ENCODE data around the gene RASAL3. TPM values are rescaled to one million over a fixed set of nuclear protein-coding genes. Genes with fewer than 3 reads are reported as not detected.

RASAL3 gene
- total RNA-seq, 1 experiment from 2014 or later = 1.1 TPM

GRCh38 chr19:15479391-15480345 lies 15.3 kb upstream of the RASAL3 start, which contains the start of gene PGLYRP2:
Gene PGLYRP2 (minus strand): TSS chr19:15479501. CDS start chr19:15479371, 130 bp downstream.
- DNase-seq (ENCODE audit: low spot score) = peak; percentile 47
- TF ChIP-seq CTCF (conservative IDR thresholded peaks at IDR 0.05; ENCODE audit: low read depth, low read length) = peak; percentile 52
- TF ChIP-seq EZH2 (IDR thresholded peaks at IDR 0.05; ENCODE audit: borderline replicate concordance, low read depth, low read length, poor library complexity, severe bottlenecking) = no peak
- no peak within 1 kb of the TSS for H3K4me3 ChIP-seq (ENCODE audit: low read depth, low read length, poor library complexity, severe bottlenecking)
- no peaks in the 10 kb centered on the region for H3K36me3 ChIP-seq (ENCODE audit: insufficient read depth, low read length, poor library complexity, severe bottlenecking)
- intact Hi-C loops (cut with micrococcal nuclease; ENCODE audit: unreplicated experiment) = no loop called here
- CTCF ChIA-PET = no interaction called here
- peak within 1 kb of the TSS; percentile 34 for H3K27ac ChIP-seq (ENCODE audit: low read depth, low read length, poor library complexity, severe bottlenecking)
- POLR2A ChIA-PET (ENCODE audit: low non-redundant PET) = no interaction called here
- no peaks in the 10 kb centered on the region for H3K9me3 ChIP-seq (ENCODE audit: low read depth, low read length, poor library complexity, severe bottlenecking)
- BruUV-seq (replicated peaks) = no TSS peak
- no peaks in the 10 kb centered on the region for H3K27me3 ChIP-seq (replicated peaks; ENCODE audit: insufficient read depth, low read depth, low read length, poor library complexity)
- H3K4me1 ChIP-seq (ENCODE audit: insufficient read depth, low read length, poor library complexity, severe bottlenecking) = peaks cover 8% of the 10 kb centered on the region

DNA sequence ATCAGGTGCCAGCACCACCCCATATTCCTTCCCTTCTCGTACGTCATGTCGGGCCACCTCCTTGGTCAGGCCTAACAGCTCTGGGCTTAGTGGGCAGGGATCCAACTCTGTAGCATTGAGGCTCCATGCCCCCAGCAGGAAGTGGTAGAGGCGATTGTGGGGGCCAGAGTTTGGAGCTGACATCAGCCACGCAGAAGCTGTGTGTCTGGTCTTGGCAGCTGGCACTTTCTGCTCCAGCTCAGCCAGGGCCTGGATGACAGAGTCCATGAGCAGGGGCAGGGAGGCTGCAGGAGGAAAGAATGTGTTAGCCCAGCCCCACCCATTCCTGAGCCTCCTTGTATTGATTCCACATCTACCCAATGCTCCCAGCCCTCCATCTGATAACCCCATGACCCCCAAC lies 12.0 kb upstream of the RASAL3 start:
- POLR2A ChIA-PET (ENCODE audit: low non-redundant PET) = no interaction called here
- intact Hi-C loops (cut with micrococcal nuclease; ENCODE audit: unreplicated experiment) = no loop called here
- no peaks in the 10 kb centered on the region for H3K27me3 ChIP-seq (replicated peaks; ENCODE audit: insufficient read depth, low read depth, low read length, poor library complexity)

DNA sequence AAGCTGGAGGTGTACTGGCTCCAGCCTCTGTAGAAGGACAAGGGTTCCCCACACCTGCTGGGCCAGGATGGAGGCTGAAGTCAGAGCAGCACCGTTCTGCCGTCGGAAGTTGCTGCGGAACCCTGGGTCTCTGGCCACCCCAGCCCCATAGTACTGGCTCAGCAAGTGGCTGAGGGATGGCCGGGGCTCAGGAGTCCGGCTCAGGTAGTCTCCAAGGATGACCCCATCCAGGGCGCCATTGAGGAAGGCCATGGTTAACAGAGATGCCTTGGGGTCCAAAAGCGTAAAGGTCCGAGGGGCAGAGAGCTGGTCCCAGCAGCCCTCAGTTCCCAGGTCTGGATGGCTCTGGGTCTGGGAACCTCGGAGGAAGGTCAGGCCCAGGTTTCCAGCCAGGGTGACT lies 11.3 kb upstream of the RASAL3 start:
- intact Hi-C loops (cut with micrococcal nuclease; ENCODE audit: unreplicated experiment) = no loop called here
- Histone ChIP-seq H3K9me3 (ENCODE audit: low read depth, low read length, poor library complexity, severe bottlenecking) (no peaks in the 10 kb centered on the region), H3K4me1 (ENCODE audit: insufficient read depth, low read length, poor library complexity, severe bottlenecking) (peaks cover 8% of the 10 kb centered on the region), H3K27me3 (replicated peaks; ENCODE audit: insufficient read depth, low read depth, low read length, poor library complexity) (no peaks in the 10 kb centered on the region), H3K36me3 (ENCODE audit: insufficient read depth, low read length, poor library complexity, severe bottlenecking) (no peaks in the 10 kb centered on the region), H3K27ac (ENCODE audit: low read depth, low read length, poor library complexity, severe bottlenecking) (no peak overlapping the region), H3K4me3 (ENCODE audit: low read depth, low read length, poor library complexity, severe bottlenecking) (no peak overlapping the region)
- ChIA-PET POLR2A (ENCODE audit: low non-redundant PET) (no interaction called here), CTCF (no interaction called here)
- TF ChIP-seq CTCF (conservative IDR thresholded peaks at IDR 0.05; ENCODE audit: low read depth, low read length) (no peak), EZH2 (IDR thresholded peaks at IDR 0.05; ENCODE audit: borderline replicate concordance, low read depth, low read length, poor library complexity, severe bottlenecking) (no peak)
- BruUV-seq (replicated peaks) = no TSS peak
- DNase-seq (ENCODE audit: low spot score) = no peak

More for the DNA sequence above, 12.0 kb upstream of the RASAL3 start:
- no TSS peak for BruUV-seq (replicated peaks)
- no peak for DNase-seq (ENCODE audit: low spot score)
- TF ChIP-seq EZH2 (IDR thresholded peaks at IDR 0.05; ENCODE audit: borderline replicate concordance, low read depth, low read length, poor library complexity, severe bottlenecking) = no peak
- TF ChIP-seq CTCF (conservative IDR thresholded peaks at IDR 0.05; ENCODE audit: low read depth, low read length) = no peak
- Histone ChIP-seq H3K36me3 (ENCODE audit: insufficient read depth, low read length, poor library complexity, severe bottlenecking) (no peaks in the 10 kb centered on the region), H3K4me3 (ENCODE audit: low read depth, low read length, poor library complexity, severe bottlenecking) (no peak overlapping the region), H3K4me1 (ENCODE audit: insufficient read depth, low read length, poor library complexity, severe bottlenecking) (peaks cover 8% of the 10 kb centered on the region), H3K27ac (ENCODE audit: low read depth, low read length, poor library complexity, severe bottlenecking) (no peak overlapping the region), H3K9me3 (ENCODE audit: low read depth, low read length, poor library complexity, severe bottlenecking) (no peaks in the 10 kb centered on the region)
- CTCF ChIA-PET = no interaction called here

Data from A673 (cell line).